ENCODE results near the gene TAF10.

The TAF10 gene

GRCh38 chr11:6565988-6566703 is 45.9 kb downstream of the TAF10 start:
- H3K27me3 Mint-ChIP-seq (ENCODE audit: low read depth), result no peaks in the 10 kb centered on the region
- H3K27ac Mint-ChIP-seq, result peak overlapping the region; percentile 8 to 46 (median 32)
- H3K4me3 Mint-ChIP-seq, result no peak overlapping the region
- H3K36me3 Mint-ChIP-seq (ENCODE audit: low read depth), result peaks cover 6% of the 10 kb centered on the region
- no peaks in the 10 kb centered on the region for H3K9me3 Mint-ChIP-seq
- peaks cover 25% of the 10 kb centered on the region for H3K4me1 Mint-ChIP-seq
- TF ChIP-seq, protein P1, sequence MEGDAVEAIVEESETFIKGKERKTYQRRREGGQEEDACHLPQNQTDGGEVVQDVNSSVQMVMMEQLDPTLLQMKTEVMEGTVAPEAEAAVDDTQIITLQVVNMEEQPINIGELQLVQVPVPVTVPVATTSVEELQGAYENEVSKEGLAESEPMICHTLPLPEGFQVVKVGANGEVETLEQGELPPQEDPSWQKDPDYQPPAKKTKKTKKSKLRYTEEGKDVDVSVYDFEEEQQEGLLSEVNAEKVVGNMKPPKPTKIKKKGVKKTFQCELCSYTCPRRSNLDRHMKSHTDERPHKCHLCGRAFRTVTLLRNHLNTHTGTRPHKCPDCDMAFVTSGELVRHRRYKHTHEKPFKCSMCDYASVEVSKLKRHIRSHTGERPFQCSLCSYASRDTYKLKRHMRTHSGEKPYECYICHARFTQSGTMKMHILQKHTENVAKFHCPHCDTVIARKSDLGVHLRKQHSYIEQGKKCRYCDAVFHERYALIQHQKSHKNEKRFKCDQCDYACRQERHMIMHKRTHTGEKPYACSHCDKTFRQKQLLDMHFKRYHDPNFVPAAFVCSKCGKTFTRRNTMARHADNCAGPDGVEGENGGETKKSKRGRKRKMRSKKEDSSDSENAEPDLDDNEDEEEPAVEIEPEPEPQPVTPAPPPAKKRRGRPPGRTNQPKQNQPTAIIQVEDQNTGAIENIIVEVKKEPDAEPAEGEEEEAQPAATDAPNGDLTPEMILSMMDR (IDR thresholded peaks at IDR 0.05; ENCODE audit: unreplicated experiment in 3 of 3), result no peak

DNA sequence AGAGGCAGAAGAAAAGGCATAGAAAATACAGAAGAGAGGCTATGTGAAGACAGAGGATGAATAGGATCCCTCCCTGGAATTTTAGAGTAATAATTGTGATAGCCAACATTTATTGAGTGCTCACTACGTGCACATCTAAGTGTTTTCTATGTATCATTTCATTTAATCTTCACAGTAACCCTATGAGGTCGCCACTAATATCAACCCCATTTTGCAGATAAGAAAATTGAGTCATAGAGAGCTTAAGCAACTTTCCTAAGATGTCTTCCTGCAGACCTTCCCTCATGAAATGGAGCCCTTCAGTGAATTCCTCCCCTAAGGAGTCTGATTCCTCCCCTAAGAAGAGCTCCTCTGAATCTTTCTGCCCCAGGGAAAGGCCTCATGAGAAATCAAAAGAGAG is 46.7 kb downstream of the TAF10 start:
- Mint-ChIP-seq H3K36me3 (ENCODE audit: low read depth) (peaks cover 5% of the 10 kb centered on the region), H3K27me3 (ENCODE audit: low read depth) (no peaks in the 10 kb centered on the region), H3K9me3 (no peaks in the 10 kb centered on the region), H3K27ac (peak overlapping the region; percentile 5 to 20 (median 8)), H3K4me3 (no peak overlapping the region), H3K4me1 (peaks cover 25% of the 10 kb centered on the region)
- TF ChIP-seq, protein P1 (IDR thresholded peaks at IDR 0.05; ENCODE audit: unreplicated experiment in 3 of 3), result no peak

GRCh38 chr11:6563667-6564066 is 48.3 kb downstream of the TAF10 start:
- H3K27me3 Mint-ChIP-seq (ENCODE audit: low read depth), result no peaks in the 10 kb centered on the region
- H3K27ac Mint-ChIP-seq, result no peak overlapping the region
- H3K4me1 Mint-ChIP-seq, result peaks cover 20% of the 10 kb centered on the region
- TF ChIP-seq, protein P1 (IDR thresholded peaks at IDR 0.05; ENCODE audit: unreplicated experiment in 3 of 3), result no peak
- H3K36me3 Mint-ChIP-seq (ENCODE audit: low read depth), result no peaks in the 10 kb centered on the region
- no peaks in the 10 kb centered on the region for H3K9me3 Mint-ChIP-seq
- no peak overlapping the region for H3K4me3 Mint-ChIP-seq

DNA sequence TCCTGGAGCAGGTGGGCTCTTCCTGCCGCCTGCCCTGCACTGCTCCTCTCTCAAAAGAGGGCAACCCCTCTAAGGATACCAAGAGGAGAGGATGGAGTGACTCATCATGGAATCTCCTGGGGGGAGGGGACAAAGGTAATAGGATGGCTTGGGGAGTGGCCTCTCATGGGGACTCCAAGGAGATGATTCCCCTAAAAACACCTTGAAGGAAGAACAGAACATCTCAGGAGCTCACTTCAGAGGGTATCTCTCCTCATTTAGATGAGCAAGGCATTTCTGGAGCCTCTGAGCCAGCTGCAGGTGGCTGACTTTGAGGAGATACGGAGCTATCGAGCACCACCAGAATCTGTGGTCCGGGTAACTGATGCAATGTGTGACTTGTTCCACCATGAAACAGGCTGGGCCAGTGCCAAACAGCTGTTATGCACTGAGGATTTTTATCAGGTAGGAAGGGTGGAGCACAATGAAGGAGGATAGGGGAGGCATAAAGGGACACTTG is 48.8 kb downstream of the TAF10 start:
- no peaks in the 10 kb centered on the region for H3K9me3 Mint-ChIP-seq
- peak overlapping the region in 1 of 3 experiments; percentile 10 for H3K27ac Mint-ChIP-seq
- no peaks in the 10 kb centered on the region for H3K36me3 Mint-ChIP-seq (ENCODE audit: low read depth)
- H3K4me1 Mint-ChIP-seq, result peaks cover 15% of the 10 kb centered on the region
- TF ChIP-seq, protein P1 (IDR thresholded peaks at IDR 0.05; ENCODE audit: unreplicated experiment in 3 of 3), result no peak
- no peaks in the 10 kb centered on the region for H3K27me3 Mint-ChIP-seq (ENCODE audit: low read depth)
- no peak overlapping the region for H3K4me3 Mint-ChIP-seq

- Mint-ChIP-seq H3K4me3 (no peak overlapping the region), H3K27ac (peak overlapping the region in 1 of 3 experiments; percentile 18), H3K36me3 (ENCODE audit: low read depth) (no peaks in the 10 kb centered on the region), H3K4me1 (peaks cover 17% of the 10 kb centered on the region), H3K9me3 (no peaks in the 10 kb centered on the region), H3K27me3 (ENCODE audit: low read depth) (no peaks in the 10 kb centered on the region)
- TF ChIP-seq, protein P1 (IDR thresholded peaks at IDR 0.05; ENCODE audit: unreplicated experiment in 3 of 3), result no peak
Observed at GRCh38 chr11:6561288-6561687, 50.7 kb downstream of the TAF10 start.
